ENCODE results near the gene NSD1. TPM values are rescaled to one million over a fixed set of nuclear protein-coding genes. Genes with fewer than 3 reads are reported as not detected.

The NSD1 gene
- total RNA-seq, 4 donors from 2014 or later = 46.4 to 112 (median 50.1) TPM

GRCh38 chr5:177092178-177093081 lies 41.1 kb upstream of the NSD1 start:
- no peak for TF ChIP-seq POLR2A (IDR thresholded peaks at IDR 0.05)
- TF ChIP-seq, protein P1, sequence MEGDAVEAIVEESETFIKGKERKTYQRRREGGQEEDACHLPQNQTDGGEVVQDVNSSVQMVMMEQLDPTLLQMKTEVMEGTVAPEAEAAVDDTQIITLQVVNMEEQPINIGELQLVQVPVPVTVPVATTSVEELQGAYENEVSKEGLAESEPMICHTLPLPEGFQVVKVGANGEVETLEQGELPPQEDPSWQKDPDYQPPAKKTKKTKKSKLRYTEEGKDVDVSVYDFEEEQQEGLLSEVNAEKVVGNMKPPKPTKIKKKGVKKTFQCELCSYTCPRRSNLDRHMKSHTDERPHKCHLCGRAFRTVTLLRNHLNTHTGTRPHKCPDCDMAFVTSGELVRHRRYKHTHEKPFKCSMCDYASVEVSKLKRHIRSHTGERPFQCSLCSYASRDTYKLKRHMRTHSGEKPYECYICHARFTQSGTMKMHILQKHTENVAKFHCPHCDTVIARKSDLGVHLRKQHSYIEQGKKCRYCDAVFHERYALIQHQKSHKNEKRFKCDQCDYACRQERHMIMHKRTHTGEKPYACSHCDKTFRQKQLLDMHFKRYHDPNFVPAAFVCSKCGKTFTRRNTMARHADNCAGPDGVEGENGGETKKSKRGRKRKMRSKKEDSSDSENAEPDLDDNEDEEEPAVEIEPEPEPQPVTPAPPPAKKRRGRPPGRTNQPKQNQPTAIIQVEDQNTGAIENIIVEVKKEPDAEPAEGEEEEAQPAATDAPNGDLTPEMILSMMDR (IDR thresholded peaks at IDR 0.05) = no peak
- Histone ChIP-seq H3K9me3 (no peaks in the 10 kb centered on the region), H3K36me3 (peaks cover 0 to 19% (median 0%) of the 10 kb centered on the region in 3 donors), H3K4me3 (no peak overlapping the region), H3K4me1 (peaks cover 0 to 38% (median under 1%) of the 10 kb centered on the region in 4 donors), H3K27me3 (no peaks in the 10 kb centered on the region), H3K27ac (no peak overlapping the region)
- no peak for DNase-seq

- Histone ChIP-seq H3K9me3 (no peaks in the 10 kb centered on the region), H3K4me3 (no peak overlapping the region), H3K27ac (peak overlapping the region in 1 of 4 donors; percentile 69), H3K27me3 (no peaks in the 10 kb centered on the region), H3K36me3 (peaks cover 0 to 19% (median 0%) of the 10 kb centered on the region in 3 donors), H3K4me1 (peaks cover 0 to 41% (median 0%) of the 10 kb centered on the region in 4 donors)
- DNase-seq = no peak
- TF ChIP-seq POLR2A (IDR thresholded peaks at IDR 0.05) = no peak
- TF ChIP-seq, protein P1 (IDR thresholded peaks at IDR 0.05) = no peak
Measured at GRCh38 chr5:177093082-177093712, 40.4 kb upstream of the NSD1 start.

- Histone ChIP-seq H3K4me1 (peaks cover 0 to 41% (median 0%) of the 10 kb centered on the region in 4 donors), H3K9me3 (no peaks in the 10 kb centered on the region)
Measured at GRCh38 chr5:177093803-177094202, 39.8 kb upstream of the NSD1 start.

GRCh38 chr5:177094224-177095087 lies 39.1 kb upstream of the NSD1 start:
- H3K36me3 ChIP-seq = peaks cover 0 to 19% (median 0%) of the 10 kb centered on the region in 3 donors
- no peaks in the 10 kb centered on the region for H3K27me3 ChIP-seq
- no peaks in the 10 kb centered on the region for H3K9me3 ChIP-seq
- H3K4me3 ChIP-seq = no peak overlapping the region
- DNase-seq = peak; percentile 30 to 78 (median 68)
- peaks cover 0 to 39% (median under 1%) of the 10 kb centered on the region in 4 donors for H3K4me1 ChIP-seq
- peak overlapping the region in 3 of 4 donors; percentile 62 to 70 (median 69) for H3K27ac ChIP-seq
- TF ChIP-seq POLR2A (IDR thresholded peaks at IDR 0.05) = no peak
- TF ChIP-seq, protein P1 (IDR thresholded peaks at IDR 0.05) = no peak

More at GRCh38 chr5:177093803-177094202, 39.8 kb upstream of the NSD1 start:
- no peak for DNase-seq
- H3K27ac ChIP-seq = peak overlapping the region in 2 of 4 donors; percentile 69 to 70
- no peak overlapping the region for H3K4me3 ChIP-seq
- H3K36me3 ChIP-seq = peaks cover 0 to 19% (median 0%) of the 10 kb centered on the region in 3 donors
- TF ChIP-seq POLR2A (IDR thresholded peaks at IDR 0.05) = no peak
- TF ChIP-seq, protein P1 (IDR thresholded peaks at IDR 0.05) = no peak
- H3K27me3 ChIP-seq = no peaks in the 10 kb centered on the region
